ENCODE measurements around the gene RAB20. TPM values are rescaled to one million over a fixed set of nuclear protein-coding genes. Genes with fewer than 3 reads are reported as not detected.
"Not testable (repeated sequence)": the region's sequence is repeated elsewhere in the genome, so short reads cannot be mapped to it uniquely, and the experiment has no call there.

Gene RAB20
- total and polyA plus RNA-seq, 10 donors, result 19.1 to 96.4 (median 52.8) TPM

- H3K4me3 ChIP-seq, result no peak overlapping the region
- peak; percentile 80 for DNase-seq
- H3K27ac ChIP-seq, result peak overlapping the region in 7 of 8 donors; percentile 51 to 84 (median 63)
- peaks cover 19 to 85% (median 51%) of the 10 kb centered on the region in 6 donors for H3K4me1 ChIP-seq
- WGBS, 5 donors, result 8 to 22% (median 18%) methylated on average over 5 of the region's 5 CpGs
- H3K36me3 ChIP-seq, result peaks cover 0 to 17% (median 0%) of the 10 kb centered on the region in 6 donors
- no peaks in the 10 kb centered on the region for H3K27me3 ChIP-seq (replicated peaks in 1 of 7)
- H3K9me3 ChIP-seq, result no peaks in the 10 kb centered on the region
- TF ChIP-seq POLR2AphosphoS5 (IDR thresholded peaks at IDR 0.05) (peak in 2 of 3 donors; percentile 59 to 73), POLR2A (IDR thresholded peaks at IDR 0.05) (no peak)
- intact Hi-C loops (cut with DNase I; ENCODE audit: low total_unique reads), result no loop called here
These were observed 22.9 kb downstream of the RAB20 start for GRCh38 chr13:110538632-110539031.

GRCh38 chr13:110536006-110536693, 25.4 kb downstream of the RAB20 start:
- intact Hi-C loops (cut with DNase I; ENCODE audit: low total_unique reads), result no loop called here
- peaks cover 16 to 93% (median 44%) of the 10 kb centered on the region in 6 donors for H3K4me1 ChIP-seq
- H3K4me3 ChIP-seq, result peak overlapping the region in 1 of 8 donors; percentile 34

GRCh38 chr13:110535526-110535925, 26.0 kb downstream of the RAB20 start:
- DNase-seq, result peak; percentile 71
- Histone ChIP-seq H3K4me3 (peak overlapping the region in 1 of 8 donors; percentile 34), H3K27ac (peak overlapping the region in 7 of 8 donors; percentile 57 to 82 (median 73)), H3K36me3 (peaks cover 0 to 8% (median 0%) of the 10 kb centered on the region in 6 donors), H3K27me3 (replicated peaks in 1 of 7) (no peaks in the 10 kb centered on the region), H3K4me1 (peaks cover 14 to 93% (median 42%) of the 10 kb centered on the region in 6 donors), H3K9me3 (no peaks in the 10 kb centered on the region)
- 92 to 96% (median 94%) methylated on average over 11 of the region's 11 CpGs for WGBS, 5 donors
- intact Hi-C loops (cut with DNase I; ENCODE audit: low total_unique reads), result no loop called here
- TF ChIP-seq POLR2AphosphoS5 (IDR thresholded peaks at IDR 0.05) (peak in 1 of 3 donors; percentile 18), POLR2A (IDR thresholded peaks at IDR 0.05) (no peak), CTCF (IDR thresholded peaks at IDR 0.05 in 8 of 11, conservative IDR thresholded peaks at IDR 0.05 in 3 of 11) (no peak)

More at GRCh38 chr13:110536006-110536693, 25.4 kb downstream of the RAB20 start:
- TF ChIP-seq POLR2AphosphoS5 (IDR thresholded peaks at IDR 0.05) (peak in 2 of 3 donors; percentile 31 to 84), POLR2A (IDR thresholded peaks at IDR 0.05) (no peak)
- 46 to 54% (median 50%) methylated on average over 17 to 18 of the region's 18 CpGs for WGBS, 5 donors
- Histone ChIP-seq H3K36me3 (peaks cover 0 to 12% (median 0%) of the 10 kb centered on the region in 6 donors), H3K27ac (peak overlapping the region in 7 of 8 donors; percentile 57 to 82 (median 73)), H3K27me3 (replicated peaks in 1 of 7) (no peaks in the 10 kb centered on the region), H3K9me3 (no peaks in the 10 kb centered on the region)
- DNase-seq, result peak; percentile 86

GRCh38 chr13:110533771-110534670, 27.5 kb downstream of the RAB20 start:
- Histone ChIP-seq H3K27me3 (replicated peaks in 1 of 7) (no peaks in the 10 kb centered on the region), H3K36me3 (peaks cover 0 to 8% (median 0%) of the 10 kb centered on the region in 6 donors), H3K4me3 (no peak overlapping the region), H3K27ac (peak overlapping the region in 7 of 8 donors; percentile 3 to 82 (median 63)), H3K4me1 (peaks cover 21 to 93% (median 44%) of the 10 kb centered on the region in 6 donors), H3K9me3 (no peaks in the 10 kb centered on the region)
- peak in 1 of 3 donors; percentile 29 for TF ChIP-seq POLR2AphosphoS5 (IDR thresholded peaks at IDR 0.05)
- no peak for TF ChIP-seq POLR2A (IDR thresholded peaks at IDR 0.05)
- TF ChIP-seq CTCF (IDR thresholded peaks at IDR 0.05 in 8 of 11, conservative IDR thresholded peaks at IDR 0.05 in 3 of 11), result no peak
- intact Hi-C loops (cut with DNase I; ENCODE audit: low total_unique reads), result no loop called here
- no peak for DNase-seq
- WGBS, 5 donors, result 77 to 84% (median 81%) methylated on average over 14 to 16 of the region's 16 CpGs

GRCh38 chr13:110532258-110532657, 29.3 kb downstream of the RAB20 start:
- Histone ChIP-seq H3K4me1 (peaks cover 12 to 93% (median 38%) of the 10 kb centered on the region in 6 donors), H3K27ac (peak overlapping the region in 7 of 8 donors; percentile 2 to 82 (median 63))
- intact Hi-C loops (cut with DNase I; ENCODE audit: low total_unique reads); H3K27me3 ChIP-seq (replicated peaks in 1 of 7); H3K4me3 ChIP-seq; H3K36me3 ChIP-seq; DNase-seq; H3K9me3 ChIP-seq: not testable (repeated sequence)
- 63 to 82% (median 79%) methylated on average over 2 of the region's 2 CpGs for WGBS, 5 donors

Data from spleen (tissue), 11 donors.